Epithelial cell of proximal tubule (primary cell): ENCODE results near the gene ZNF532. TPM values are rescaled to one million over a fixed set of nuclear protein-coding genes. Genes with fewer than 3 reads are reported as not detected.

Source experiments
- DNase-seq: peaks from one replicate; pipeline ENCODE4 v3.0.0-alpha.2; 2011; ENCODE audit warnings: low read depth
- H3K4me3 ChIP-seq: 2 replicates; pipeline ENCODE4 v1.5.1; 2011; ENCODE audit warnings: low read depth, mild to moderate bottlenecking, low read length
- total RNA-seq: library from RNA; depleted of rRNA; stranded (reverse); fragments of >200 nt; gene quantifications from 2 replicates; pipeline ENCODE4 v1.2.3, GENCODE V29; 2015
- TF ChIP-seq, protein P1 (sequence below): conservative IDR thresholded peaks from 2 replicates; pipeline ENCODE4 v1.5.1; 2012; ENCODE audit warnings: low read depth, mild to moderate bottlenecking, low read length

The ZNF532 gene
- total RNA-seq, 1 donor from 2014 or later, result 70.2 TPM

DNA sequence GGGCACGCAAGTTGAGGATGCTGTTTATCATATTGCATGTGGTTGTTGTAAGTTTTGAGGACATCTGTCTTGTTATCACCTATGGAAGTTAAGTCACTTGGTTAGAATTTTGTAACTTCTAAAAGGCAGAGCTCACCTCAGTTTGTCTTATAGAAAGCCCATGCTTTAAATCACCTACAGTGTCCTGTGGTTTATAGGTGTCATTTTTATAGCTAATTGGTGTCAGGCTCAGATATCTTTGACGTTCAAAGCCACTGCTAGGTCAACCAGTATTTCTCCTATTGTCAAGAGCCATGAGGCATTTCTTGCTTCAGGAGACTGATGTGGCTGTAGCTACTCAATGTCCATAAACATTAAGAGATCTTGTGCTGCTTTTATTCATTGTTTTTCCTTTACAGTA is 16.8 kb downstream of the ZNF532 start:
- H3K4me3 ChIP-seq, result no peak overlapping the region
- no peak for DNase-seq
- TF ChIP-seq, protein P1, sequence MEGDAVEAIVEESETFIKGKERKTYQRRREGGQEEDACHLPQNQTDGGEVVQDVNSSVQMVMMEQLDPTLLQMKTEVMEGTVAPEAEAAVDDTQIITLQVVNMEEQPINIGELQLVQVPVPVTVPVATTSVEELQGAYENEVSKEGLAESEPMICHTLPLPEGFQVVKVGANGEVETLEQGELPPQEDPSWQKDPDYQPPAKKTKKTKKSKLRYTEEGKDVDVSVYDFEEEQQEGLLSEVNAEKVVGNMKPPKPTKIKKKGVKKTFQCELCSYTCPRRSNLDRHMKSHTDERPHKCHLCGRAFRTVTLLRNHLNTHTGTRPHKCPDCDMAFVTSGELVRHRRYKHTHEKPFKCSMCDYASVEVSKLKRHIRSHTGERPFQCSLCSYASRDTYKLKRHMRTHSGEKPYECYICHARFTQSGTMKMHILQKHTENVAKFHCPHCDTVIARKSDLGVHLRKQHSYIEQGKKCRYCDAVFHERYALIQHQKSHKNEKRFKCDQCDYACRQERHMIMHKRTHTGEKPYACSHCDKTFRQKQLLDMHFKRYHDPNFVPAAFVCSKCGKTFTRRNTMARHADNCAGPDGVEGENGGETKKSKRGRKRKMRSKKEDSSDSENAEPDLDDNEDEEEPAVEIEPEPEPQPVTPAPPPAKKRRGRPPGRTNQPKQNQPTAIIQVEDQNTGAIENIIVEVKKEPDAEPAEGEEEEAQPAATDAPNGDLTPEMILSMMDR, result no peak

DNA sequence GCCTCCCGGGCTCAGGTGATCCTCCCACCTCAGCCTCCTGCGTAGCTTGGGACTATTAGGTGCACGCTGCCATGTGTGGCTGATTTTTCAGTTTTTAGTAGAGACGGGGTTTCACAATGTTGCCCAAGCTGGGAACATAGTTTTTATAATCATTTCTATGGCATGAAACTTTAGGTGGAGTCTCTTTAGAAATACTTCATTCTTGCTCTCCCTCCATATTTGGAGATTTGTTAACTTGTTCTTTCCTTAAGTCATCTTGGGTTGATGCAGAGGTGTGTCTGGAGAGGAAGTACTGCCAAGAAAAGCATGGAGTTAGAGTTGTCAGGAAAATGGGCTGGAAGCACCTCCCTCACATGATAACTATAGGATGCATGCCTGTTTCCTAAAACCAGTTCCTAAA is 17.4 kb downstream of the ZNF532 start:
- DNase-seq, result no peak
- no peak overlapping the region for H3K4me3 ChIP-seq
- TF ChIP-seq, protein P1, result no peak

DNA sequence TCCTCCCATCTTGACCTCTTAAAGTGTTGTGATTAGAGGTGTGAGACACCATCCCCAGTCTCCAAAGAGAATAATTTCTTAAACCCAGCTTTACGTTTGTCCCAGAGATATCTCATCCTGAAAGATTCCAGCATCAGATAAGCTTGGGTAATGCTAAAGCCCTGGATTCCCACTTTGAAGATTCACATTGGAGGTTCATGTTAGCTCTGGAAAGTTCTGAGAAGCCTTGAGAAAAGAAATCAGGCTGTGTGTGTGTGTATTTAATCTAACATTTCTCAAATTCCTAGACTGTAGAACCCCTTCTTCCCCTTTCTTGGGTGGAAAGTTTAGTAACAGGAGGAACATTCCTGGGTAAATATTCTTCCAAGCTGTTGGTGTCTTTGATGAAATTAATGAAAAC is 18.0 kb downstream of the ZNF532 start:
- no peak for DNase-seq
- H3K4me3 ChIP-seq, result no peak overlapping the region
- TF ChIP-seq, protein P1, result no peak

DNA sequence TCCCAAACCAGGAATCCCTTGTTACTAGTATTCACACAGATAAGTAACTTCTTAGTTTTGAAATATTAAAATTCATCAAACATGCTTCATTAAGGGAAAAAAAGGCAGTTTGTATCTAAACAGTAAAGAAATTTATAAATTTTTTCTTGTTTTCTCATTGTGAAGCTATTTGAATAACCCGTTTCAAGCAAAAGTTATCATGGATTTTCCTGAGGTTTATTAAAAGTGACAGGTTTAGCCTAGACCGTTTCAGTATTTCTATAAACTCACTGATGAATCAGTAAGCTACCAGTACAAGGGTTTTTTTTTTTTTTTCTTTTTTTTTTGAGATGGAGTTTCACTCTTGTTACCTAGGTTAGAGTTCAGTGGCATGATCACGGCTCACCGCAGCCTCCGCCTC is 20.0 kb downstream of the ZNF532 start:
- H3K4me3 ChIP-seq, result no peak overlapping the region
- TF ChIP-seq, protein P1, result no peak
- DNase-seq, result no peak

DNA sequence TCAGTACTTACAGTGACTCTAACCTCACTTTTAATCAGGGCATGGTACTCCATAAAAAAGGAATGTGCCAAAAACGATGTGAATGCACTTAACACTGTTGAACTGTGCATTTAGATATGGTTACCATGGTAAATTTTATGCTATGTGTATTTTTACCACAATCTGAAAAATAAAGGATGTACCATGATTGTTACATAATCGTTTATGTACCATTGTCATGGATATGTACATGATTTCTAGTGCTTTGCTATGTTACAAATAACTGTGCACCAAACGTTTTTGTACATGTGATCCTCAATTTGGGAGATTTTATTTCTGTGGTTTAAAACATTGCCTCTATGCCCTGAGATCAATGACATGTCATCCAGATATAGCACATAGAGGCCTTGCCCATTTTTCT is 21.8 kb downstream of the ZNF532 start:
- DNase-seq, result no peak
- no peak overlapping the region for H3K4me3 ChIP-seq
- TF ChIP-seq, protein P1, result no peak

DNA sequence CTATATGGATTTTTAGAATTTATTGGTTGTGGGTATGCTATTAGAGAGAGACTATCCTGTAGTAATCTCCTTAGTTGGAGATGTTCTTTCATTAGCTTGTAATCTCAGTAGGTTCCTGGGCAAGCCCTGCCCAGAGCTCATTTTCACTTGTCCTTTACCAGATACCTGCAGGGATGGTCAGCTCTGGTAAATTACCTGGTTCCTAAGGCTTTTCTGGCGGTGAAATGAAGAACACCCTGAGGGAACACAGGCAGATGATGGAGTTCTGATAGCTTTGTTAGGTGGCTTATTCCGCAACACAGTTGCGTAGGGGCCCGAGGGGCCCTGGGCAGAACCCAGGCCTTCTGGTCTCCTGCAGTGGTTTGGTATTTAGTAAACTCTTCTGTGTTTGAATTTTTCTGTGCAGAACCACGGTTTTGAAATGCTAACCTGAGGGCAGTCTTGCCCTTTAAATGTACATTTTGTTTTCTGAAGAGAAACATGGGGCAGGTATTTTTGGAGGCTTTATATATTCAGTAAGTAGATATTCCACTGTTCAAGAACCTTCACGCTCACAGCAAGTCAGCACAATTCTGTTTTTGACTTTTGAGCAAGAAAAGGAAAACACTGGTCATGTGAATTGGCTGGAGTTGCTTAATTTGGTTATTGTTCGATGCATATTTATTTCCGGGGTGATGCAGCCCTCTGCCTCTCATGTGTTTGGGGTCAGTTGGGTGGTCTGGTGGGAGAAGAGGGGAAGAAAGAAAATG is 22.4 kb downstream of the ZNF532 start:
- H3K4me3 ChIP-seq, result no peak overlapping the region
- TF ChIP-seq, protein P1, result no peak
- DNase-seq, result no peak

DNA sequence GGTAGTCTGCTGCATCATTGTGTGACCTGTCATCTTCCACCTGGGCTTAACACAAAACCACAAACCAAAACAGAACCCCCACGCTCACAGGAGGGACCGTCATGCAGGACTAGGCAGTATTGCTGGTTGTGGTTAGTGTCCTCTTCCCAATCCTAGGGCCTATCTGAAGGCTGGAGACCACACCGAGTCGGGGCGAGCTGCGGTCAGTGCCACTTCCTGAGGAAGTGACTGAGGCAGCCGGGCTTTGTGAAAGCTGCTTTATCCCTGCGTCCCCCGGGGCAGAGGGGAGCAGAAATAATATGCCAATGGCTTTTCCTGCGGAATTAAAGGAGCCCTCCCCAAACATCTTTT is 22.9 kb downstream of the ZNF532 start:
- H3K4me3 ChIP-seq, result no peak overlapping the region
- DNase-seq, result no peak
- TF ChIP-seq, protein P1, result no peak
